Subcutaneous adipose tissue (tissue), 4 donors: ENCODE data around the gene CCKAR. TPM values are rescaled to one million over a fixed set of nuclear protein-coding genes. Genes with fewer than 3 reads are reported as not detected.

Source experiments
- CTCF ChIP-seq: fragments of 450-650 bp; IDR thresholded peaks from one replicate; pipeline ENCODE4 v1.5.1; 2016; ENCODE audit warnings: low read depth, mild to moderate bottlenecking, control low read depth, antibody characterized with exemption, moderate library complexity
- total RNA-seq, 4 donors: library from RNA; depleted of rRNA; stranded (reverse); fragments of >200 nt; gene quantifications; one replicate each; pipeline ENCODE4 v1.1.0, GENCODE V29; 2016

Gene CCKAR
- total RNA-seq, 4 donors from 2014 or later, result not detected

- no peak for TF ChIP-seq CTCF
These were observed 17.0 kb upstream of the CCKAR start for GRCh38 chr4:26507286-26507685.

- TF ChIP-seq CTCF, result no peak
These were observed 13.6 kb upstream of the CCKAR start for GRCh38 chr4:26503844-26504243.

- TF ChIP-seq CTCF, result no peak
These were observed 13.1 kb upstream of the CCKAR start for GRCh38 chr4:26503427-26503826.

- no peak for TF ChIP-seq CTCF
These were observed 6.0 kb upstream of the CCKAR start for GRCh38 chr4:26496207-26496783.

GRCh38 chr4:26493461-26493860 is 3.2 kb upstream of the CCKAR start:
- no peak for TF ChIP-seq CTCF

GRCh38 chr4:26491449-26492170 is 1.3 kb upstream of the CCKAR start:
- no peak for TF ChIP-seq CTCF

GRCh38 chr4:26490960-26491284 is 638 bp upstream of the CCKAR start:
- TF ChIP-seq CTCF, result no peak
